BLaER1 treated with 17β-estradiol and CSF1 and Interleukin-3, amounts not matched to agents 10 nM and 100 nM (cell line): Measurements from ENCODE around the gene IL31.
A peak's percentile ranks its signal among the peaks of the same experiment; 100 is the strongest.

Experiments used
- H3K27ac ChIP-seq, 11 experiments: shearing (Covaris generic); formaldehyde crosslinking; 2 replicates each; pipeline ENCODE4 v1.8.1; 2022
- H3K27me3 ChIP-seq, 11 experiments: shearing (Covaris generic); formaldehyde crosslinking; 2 replicates each; pipeline ENCODE4 v1.8.1; 2022
- H3K36me3 ChIP-seq, 11 experiments: shearing (Covaris generic); formaldehyde crosslinking; 2 replicates each; pipeline ENCODE4 v1.8.1; 2022
- H3K4me1 ChIP-seq, 10 experiments: shearing (Covaris generic); formaldehyde crosslinking; 2 replicates each; pipeline ENCODE4 v1.8.1; 2022
- H3K4me2 ChIP-seq, 11 experiments: shearing (Covaris generic); formaldehyde crosslinking; 2 replicates each; pipeline ENCODE4 v1.8.1; 2022
- H3K4me3 ChIP-seq, 10 experiments: shearing (Covaris generic); formaldehyde crosslinking; 2 replicates each; pipeline ENCODE4 v1.8.1; 2022
- H3K9ac ChIP-seq, 11 experiments: shearing (Covaris generic); formaldehyde crosslinking; 2 replicates each; pipeline ENCODE4 v1.8.1; 2022
- H3K9me3 ChIP-seq, 11 experiments: shearing (Covaris generic); formaldehyde crosslinking; replicated peaks in 1 of 11; 2 replicates each; pipeline ENCODE4 v1.8.1; 2022
- H4K20me1 ChIP-seq, 11 experiments: shearing (Covaris generic); formaldehyde crosslinking; 2 replicates each; pipeline ENCODE4 v1.8.1; 2022
- Cebpa-rat ChIP-seq, 11 experiments: shearing (Covaris generic); IDR thresholded peaks; 2 replicates each; pipeline ENCODE4 v1.8.1; 2022

Gene IL31

GRCh38 chr12:122140467-122141257, 33.4 kb downstream of the IL31 start:
- peaks cover 0 to 23% (median 8%) of the 10 kb centered on the region in 10 experiments; a peak in 11 of 20 replicates for H3K4me1 ChIP-seq
- H3K27me3 ChIP-seq: no peaks in the 10 kb centered on the region
- no peak overlapping the region for H3K27ac ChIP-seq
- H3K9ac ChIP-seq: peak overlapping the region in 1 of 11 experiments; percentile 29; a peak in 2 of 22 replicates
- H3K36me3 ChIP-seq: peaks cover 92 to 99% (median 97%) of the 10 kb centered on the region in 11 experiments
- TF ChIP-seq Cebpa-rat (IDR thresholded peaks at IDR 0.05): no peak
- no peak overlapping the region for H3K4me2 ChIP-seq
- peaks cover 37 to 90% (median 71%) of the 10 kb centered on the region in 11 experiments; a peak in 19 of 22 replicates for H4K20me1 ChIP-seq
- H3K9me3 ChIP-seq: no peaks in the 10 kb centered on the region
- H3K4me3 ChIP-seq: no peak overlapping the region

GRCh38 chr12:122139941-122140340, 34.1 kb downstream of the IL31 start:
- no peaks in the 10 kb centered on the region for H3K9me3 ChIP-seq
- H3K4me1 ChIP-seq: peaks cover 0 to 26% (median 8%) of the 10 kb centered on the region in 10 experiments; a peak in 11 of 20 replicates
- peaks cover 30 to 90% (median 64%) of the 10 kb centered on the region in 11 experiments; a peak in 19 of 22 replicates for H4K20me1 ChIP-seq
- H3K27ac ChIP-seq: no peak overlapping the region
- H3K27me3 ChIP-seq: no peaks in the 10 kb centered on the region
- no peak for TF ChIP-seq Cebpa-rat (IDR thresholded peaks at IDR 0.05)
- no peak overlapping the region for H3K4me2 ChIP-seq
- H3K36me3 ChIP-seq: peaks cover 97 to 100% (median 99%) of the 10 kb centered on the region in 11 experiments
- no peak overlapping the region for H3K4me3 ChIP-seq
- no peak overlapping the region for H3K9ac ChIP-seq

- Histone ChIP-seq H3K9me3 (no peaks in the 10 kb centered on the region), H3K4me3 (no peak overlapping the region), H3K4me1 (peaks cover 0 to 29% (median 8%) of the 10 kb centered on the region in 10 experiments; a peak in 11 of 20 replicates), H3K36me3 (peaks cover 97 to 100% (median 99%) of the 10 kb centered on the region in 11 experiments), H3K9ac (0 out of 22 replicates have a peak overlapping the region, but pooled peaks of 1 of the 11 experiments have one; percentile 0), H3K27ac (no peak overlapping the region), H4K20me1 (peaks cover 28 to 86% (median 57%) of the 10 kb centered on the region in 11 experiments; a peak in 19 of 22 replicates), H3K4me2 (no peak overlapping the region), H3K27me3 (no peaks in the 10 kb centered on the region)
- TF ChIP-seq Cebpa-rat (IDR thresholded peaks at IDR 0.05): no peak
Observed at GRCh38 chr12:122139266-122139665, 34.8 kb downstream of the IL31 start.

- Histone ChIP-seq H3K36me3 (peaks cover 97 to 100% (median 99%) of the 10 kb centered on the region in 11 experiments), H3K4me1 (peaks cover 0 to 29% (median 8%) of the 10 kb centered on the region in 10 experiments; a peak in 11 of 20 replicates), H3K27me3 (no peaks in the 10 kb centered on the region), H3K4me3 (no peak overlapping the region), H4K20me1 (peaks cover 28 to 80% (median 51%) of the 10 kb centered on the region in 11 experiments; a peak in 19 of 22 replicates), H3K9me3 (no peaks in the 10 kb centered on the region), H3K27ac (no peak overlapping the region), H3K9ac (0 out of 22 replicates have a peak overlapping the region, but pooled peaks of 1 of the 11 experiments have one; percentile 0), H3K4me2 (no peak overlapping the region)
- TF ChIP-seq Cebpa-rat (IDR thresholded peaks at IDR 0.05): no peak
Observed at GRCh38 chr12:122138616-122139015, 35.4 kb downstream of the IL31 start.

- no peak for TF ChIP-seq Cebpa-rat (IDR thresholded peaks at IDR 0.05)
- H3K27me3 ChIP-seq: no peaks in the 10 kb centered on the region
- peaks cover 25 to 80% (median 48%) of the 10 kb centered on the region in 11 experiments; a peak in 19 of 22 replicates for H4K20me1 ChIP-seq
- H3K4me3 ChIP-seq: no peak overlapping the region
- H3K9me3 ChIP-seq: no peaks in the 10 kb centered on the region
- H3K4me2 ChIP-seq: no peak overlapping the region
- H3K27ac ChIP-seq: no peak overlapping the region
- peaks cover 0 to 29% (median 8%) of the 10 kb centered on the region in 10 experiments; a peak in 11 of 20 replicates for H3K4me1 ChIP-seq
- no peak overlapping the region for H3K9ac ChIP-seq
- peaks cover 97 to 100% (median 99%) of the 10 kb centered on the region in 11 experiments for H3K36me3 ChIP-seq
Observed at GRCh38 chr12:122138181-122138580, 35.8 kb downstream of the IL31 start.

GRCh38 chr12:122137681-122138080, 36.3 kb downstream of the IL31 start:
- Histone ChIP-seq H3K27ac (no peak overlapping the region), H3K9ac (no peak overlapping the region), H3K4me2 (no peak overlapping the region), H3K9me3 (no peaks in the 10 kb centered on the region), H3K4me3 (no peak overlapping the region), H3K36me3 (peaks cover 97 to 100% (median 99%) of the 10 kb centered on the region in 11 experiments), H3K4me1 (peaks cover 0 to 26% (median 8%) of the 10 kb centered on the region in 10 experiments; a peak in 11 of 20 replicates), H4K20me1 (peaks cover 20 to 77% (median 48%) of the 10 kb centered on the region in 11 experiments; a peak in 19 of 22 replicates), H3K27me3 (no peaks in the 10 kb centered on the region)
- no peak for TF ChIP-seq Cebpa-rat (IDR thresholded peaks at IDR 0.05)

GRCh38 chr12:122137229-122137628, 36.8 kb downstream of the IL31 start:
- no peak overlapping the region for H3K27ac ChIP-seq
- H4K20me1 ChIP-seq: peaks cover 16 to 77% (median 48%) of the 10 kb centered on the region in 11 experiments; a peak in 19 of 22 replicates
- H3K36me3 ChIP-seq: peaks cover 97 to 100% (median 99%) of the 10 kb centered on the region in 11 experiments
- TF ChIP-seq Cebpa-rat (IDR thresholded peaks at IDR 0.05): no peak
- no peaks in the 10 kb centered on the region for H3K9me3 ChIP-seq
- no peaks in the 10 kb centered on the region for H3K27me3 ChIP-seq
- H3K4me3 ChIP-seq: no peak overlapping the region
- no peak overlapping the region for H3K4me2 ChIP-seq
- no peak overlapping the region for H3K9ac ChIP-seq
- peaks cover 0 to 22% (median 8%) of the 10 kb centered on the region in 10 experiments; a peak in 11 of 20 replicates for H3K4me1 ChIP-seq

GRCh38 chr12:122135437-122136031, 38.5 kb downstream of the IL31 start:
- Histone ChIP-seq H3K4me1 (peaks cover 0 to 6% (median 0%) of the 10 kb centered on the region in 10 experiments; a peak in 2 of 20 replicates), H3K9me3 (no peaks in the 10 kb centered on the region), H3K27ac (peak overlapping the region in 4 of 11 experiments; percentile 9 to 21 (median 14); a peak in 3 of 22 replicates), H3K9ac (peak overlapping the region in 3 of 11 experiments; percentile 16 to 38 (median 31); a peak in 4 of 22 replicates), H3K4me2 (no peak overlapping the region), H4K20me1 (peaks cover 14 to 76% (median 43%) of the 10 kb centered on the region in 11 experiments; a peak in 19 of 22 replicates), H3K27me3 (no peaks in the 10 kb centered on the region), H3K36me3 (peaks cover 96 to 100% (median 99%) of the 10 kb centered on the region in 11 experiments), H3K4me3 (no peak overlapping the region)
- no peak for TF ChIP-seq Cebpa-rat (IDR thresholded peaks at IDR 0.05)
